Omental fat pad (tissue), 4 donors: ENCODE data around the gene MNAT1. TPM values are rescaled to one million over a fixed set of nuclear protein-coding genes. Genes with fewer than 3 reads are reported as not detected.

ENCODE experiments used
- ATAC-seq: fragments of 150-250 bp; one replicate; pipeline ENCODE4 v1.9.1; 2016; ENCODE audit warnings: mild to moderate bottlenecking, moderate library complexity; ENCODE audit not compliant: low FRiP score
- DNase-seq: peaks from one replicate; pipeline ENCODE4 v3.0.0-alpha.2; 2019; ENCODE audit warnings: low spot score
- CTCF ChIP-seq, 3 donors: fragments of 450-650 bp; IDR thresholded peaks; one replicate each; pipeline ENCODE4 v1.5.1; 2016 to 2017; ENCODE audit warnings: antibody characterized with exemption in 3 of 3, mild to moderate bottlenecking in 3 of 3, moderate library complexity in 2 of 3
- total RNA-seq, 4 donors: library from RNA; depleted of rRNA; stranded (reverse); fragments of >200 nt; gene quantifications; one replicate each; pipeline ENCODE4 v1.1.0, GENCODE V29; 2016

Gene MNAT1
- total RNA-seq, 4 donors from 2014 or later = 20.4 to 35.4 (median 31.3) TPM

GRCh38 chr14:60956202-60956601 is 221.6 kb downstream of the MNAT1 start:
- no peak for ATAC-seq
- no peak for TF ChIP-seq CTCF (IDR thresholded peaks at IDR 0.05)
- no peak for DNase-seq

GRCh38 chr14:60956632-60957031 is 222.1 kb downstream of the MNAT1 start:
- ATAC-seq = no peak
- no peak for TF ChIP-seq CTCF (IDR thresholded peaks at IDR 0.05)
- no peak for DNase-seq

- DNase-seq (no peak), ATAC-seq (no peak)
- no peak for TF ChIP-seq CTCF (IDR thresholded peaks at IDR 0.05)
These were observed 223.6 kb downstream of the MNAT1 start for GRCh38 chr14:60958146-60958545.

- DNase-seq = no peak
- no peak for ATAC-seq
- no peak for TF ChIP-seq CTCF (IDR thresholded peaks at IDR 0.05)
These were observed 229.2 kb downstream of the MNAT1 start for GRCh38 chr14:60963761-60964160.

GRCh38 chr14:60964904-60965303 is 230.3 kb downstream of the MNAT1 start:
- no peak for DNase-seq
- TF ChIP-seq CTCF (IDR thresholded peaks at IDR 0.05) = no peak
- ATAC-seq = no peak

- ATAC-seq (no peak), DNase-seq (no peak)
- no peak for TF ChIP-seq CTCF (IDR thresholded peaks at IDR 0.05)
These were observed 230.8 kb downstream of the MNAT1 start for GRCh38 chr14:60965402-60965801.

- no peak for TF ChIP-seq CTCF (IDR thresholded peaks at IDR 0.05)
- no peak for ATAC-seq
- DNase-seq = no peak
These were observed 233.5 kb downstream of the MNAT1 start for GRCh38 chr14:60968099-60968498.
